Keratinocyte (primary cell): ENCODE data around the gene RFX2.

Source experiments
- EZH2 ChIP-seq: IDR thresholded peaks from one replicate; pipeline ENCODE4 v1.6.1; 2012; ENCODE audit warnings: inconsistent platforms, mild to moderate bottlenecking, low read length, moderate library complexity
- TF ChIP-seq, protein P1 (sequence below), 3 experiments: IDR thresholded peaks in 1 of 3; conservative IDR thresholded peaks in 1 of 3; optimal IDR thresholded peaks in 1 of 3; 2 replicates in 2 of 3; 3 replicates in 1 of 3; pipeline versions ENCODE3 to v1.5.1; 2011; ENCODE audit warnings: low read length in 3 of 3, mild to moderate bottlenecking in 3 of 3, moderate library complexity in 2 of 3, control low read depth in 1 of 3, inconsistent platforms in 1 of 3; ENCODE audit not compliant: insufficient read depth in 2 of 3; ENCODE audit errors: extremely low read depth in 1 of 3

GRCh38 chr19:6087074-6087571 is 23.2 kb downstream of the RFX2 start:
- TF ChIP-seq, protein P1, sequence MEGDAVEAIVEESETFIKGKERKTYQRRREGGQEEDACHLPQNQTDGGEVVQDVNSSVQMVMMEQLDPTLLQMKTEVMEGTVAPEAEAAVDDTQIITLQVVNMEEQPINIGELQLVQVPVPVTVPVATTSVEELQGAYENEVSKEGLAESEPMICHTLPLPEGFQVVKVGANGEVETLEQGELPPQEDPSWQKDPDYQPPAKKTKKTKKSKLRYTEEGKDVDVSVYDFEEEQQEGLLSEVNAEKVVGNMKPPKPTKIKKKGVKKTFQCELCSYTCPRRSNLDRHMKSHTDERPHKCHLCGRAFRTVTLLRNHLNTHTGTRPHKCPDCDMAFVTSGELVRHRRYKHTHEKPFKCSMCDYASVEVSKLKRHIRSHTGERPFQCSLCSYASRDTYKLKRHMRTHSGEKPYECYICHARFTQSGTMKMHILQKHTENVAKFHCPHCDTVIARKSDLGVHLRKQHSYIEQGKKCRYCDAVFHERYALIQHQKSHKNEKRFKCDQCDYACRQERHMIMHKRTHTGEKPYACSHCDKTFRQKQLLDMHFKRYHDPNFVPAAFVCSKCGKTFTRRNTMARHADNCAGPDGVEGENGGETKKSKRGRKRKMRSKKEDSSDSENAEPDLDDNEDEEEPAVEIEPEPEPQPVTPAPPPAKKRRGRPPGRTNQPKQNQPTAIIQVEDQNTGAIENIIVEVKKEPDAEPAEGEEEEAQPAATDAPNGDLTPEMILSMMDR (optimal IDR thresholded peaks at IDR 0.05 in 1 of 3, IDR thresholded peaks at IDR 0.05 in 1 of 3, conservative IDR thresholded peaks at IDR 0.05 in 1 of 3; ENCODE audit: extremely low read depth in 1 of 3, insufficient read depth in 2 of 3, low read length in 3 of 3) = no peak
- no peak for TF ChIP-seq EZH2
